ENCODE data around the gene DCUN1D3.

Gene DCUN1D3

GRCh38 chr16:20853143-20853542, 47.0 kb downstream of the DCUN1D3 start:
- Mint-ChIP-seq H3K27ac (no peak overlapping the region), H3K36me3 (peaks cover 10 to 13% of the 10 kb centered on the region in 2 donors), H3K4me3 (no peak overlapping the region), H3K27me3 (no peaks in the 10 kb centered on the region), H3K4me1 (peaks cover 0 to 6% of the 10 kb centered on the region in 2 donors), H3K9me3 (no peaks in the 10 kb centered on the region)
- DNase-seq (no peak), ATAC-seq (replicated peaks) (no peak)

DNA sequence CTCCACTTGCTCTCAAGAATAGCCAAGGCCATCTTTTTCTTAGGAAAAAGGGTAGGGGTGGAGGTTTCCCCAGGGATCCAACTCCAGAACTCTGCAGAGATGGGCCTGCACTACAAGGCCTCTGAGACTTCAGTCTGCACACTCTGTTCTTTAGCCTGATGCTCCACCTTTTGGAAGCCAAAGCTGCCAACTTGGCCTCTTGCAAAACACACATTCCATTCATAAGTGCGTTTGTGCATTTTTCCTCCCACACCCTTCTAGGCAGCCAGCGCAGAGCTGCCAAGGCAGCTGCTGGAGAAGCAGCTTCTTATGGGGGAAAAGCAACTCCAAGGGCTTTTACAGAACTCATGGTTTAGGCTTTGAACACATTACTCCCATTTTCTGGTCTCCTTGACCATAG, 48.6 kb downstream of the DCUN1D3 start:
- peaks cover 0 to 6% of the 10 kb centered on the region in 2 donors for H3K4me1 Mint-ChIP-seq
- no peaks in the 10 kb centered on the region for H3K27me3 Mint-ChIP-seq
- H3K27ac Mint-ChIP-seq, result no peak overlapping the region
- ATAC-seq (replicated peaks), result no peak
- no peaks in the 10 kb centered on the region for H3K9me3 Mint-ChIP-seq
- DNase-seq, result no peak
- peaks cover 6 to 9% of the 10 kb centered on the region in 2 donors for H3K36me3 Mint-ChIP-seq
- no peak overlapping the region for H3K4me3 Mint-ChIP-seq

DNA sequence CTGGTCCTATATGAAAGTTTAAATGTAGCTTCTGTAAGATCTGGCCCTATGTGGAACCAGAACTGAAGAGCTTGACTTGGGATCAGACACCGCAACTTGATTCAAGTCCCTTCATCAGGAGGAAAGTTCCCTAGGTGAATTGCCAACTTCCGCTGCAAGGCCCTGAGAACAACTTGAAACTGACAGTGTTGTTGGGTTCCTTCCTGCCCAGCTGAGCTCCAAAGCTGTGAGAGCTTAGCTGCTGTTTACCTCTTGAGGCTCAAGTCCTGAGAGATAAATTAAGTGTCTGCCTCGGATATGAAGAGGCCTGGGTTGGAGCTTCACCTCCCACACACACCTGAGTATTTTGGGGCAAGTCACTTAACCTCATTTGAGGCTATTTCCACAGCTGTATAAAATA, 49.2 kb downstream of the DCUN1D3 start:
- no peak for ATAC-seq (replicated peaks)
- Mint-ChIP-seq H3K4me3 (no peak overlapping the region), H3K27me3 (no peaks in the 10 kb centered on the region), H3K4me1 (peaks cover 0 to 6% of the 10 kb centered on the region in 2 donors), H3K27ac (no peak overlapping the region), H3K9me3 (no peaks in the 10 kb centered on the region), H3K36me3 (peaks cover 6 to 9% of the 10 kb centered on the region in 2 donors)
- DNase-seq, result no peak

GRCh38 chr16:20849589-20850390, 50.4 kb downstream of the DCUN1D3 start:
- peaks cover 0 to 2% of the 10 kb centered on the region in 2 donors for H3K36me3 Mint-ChIP-seq
- H3K9me3 Mint-ChIP-seq, result no peaks in the 10 kb centered on the region
- DNase-seq (peak; percentile 36), ATAC-seq (replicated peaks) (peak in 1 of 2 donors; percentile 52)
- no peaks in the 10 kb centered on the region for H3K27me3 Mint-ChIP-seq
- no peak overlapping the region for H3K27ac Mint-ChIP-seq
- peaks cover 0 to 6% of the 10 kb centered on the region in 2 donors for H3K4me1 Mint-ChIP-seq
- no peak overlapping the region for H3K4me3 Mint-ChIP-seq

DNA sequence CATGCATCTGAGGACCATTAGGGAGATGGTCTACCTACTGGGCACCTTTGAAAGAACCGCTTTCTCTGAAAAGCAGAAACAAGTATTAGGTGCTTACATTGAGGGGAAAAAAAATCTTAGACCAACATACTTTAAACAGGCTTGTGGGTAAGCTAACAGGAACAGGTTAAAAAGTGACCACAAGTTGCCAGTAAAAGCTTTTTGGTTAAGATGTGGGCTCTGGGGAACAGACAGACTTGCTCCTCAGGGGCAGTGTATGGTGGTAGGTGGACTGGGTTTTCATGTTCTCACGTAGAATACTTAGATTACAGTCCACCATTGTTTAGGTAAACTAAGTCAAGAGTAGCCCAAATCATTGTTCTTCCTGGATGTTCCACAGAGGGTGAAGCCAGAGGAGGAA, 52.6 kb downstream of the DCUN1D3 start:
- H3K9me3 Mint-ChIP-seq, result no peaks in the 10 kb centered on the region
- peaks cover 2 to 6% of the 10 kb centered on the region in 2 donors for H3K4me1 Mint-ChIP-seq

GRCh38 chr16:20846551-20846950, 53.6 kb downstream of the DCUN1D3 start:
- Mint-ChIP-seq H3K27me3 (no peaks in the 10 kb centered on the region), H3K4me3 (no peak overlapping the region), H3K4me1 (peaks cover 2 to 6% of the 10 kb centered on the region in 2 donors), H3K36me3 (peaks cover 0 to 2% of the 10 kb centered on the region in 2 donors), H3K27ac (no peak overlapping the region), H3K9me3 (no peaks in the 10 kb centered on the region)
- ATAC-seq (replicated peaks) (no peak), DNase-seq (no peak)

More for the DNA sequence above, 52.6 kb downstream of the DCUN1D3 start:
- H3K27me3 Mint-ChIP-seq, result no peaks in the 10 kb centered on the region
- no peak overlapping the region for H3K4me3 Mint-ChIP-seq
- ATAC-seq (replicated peaks), result no peak
- no peak overlapping the region for H3K27ac Mint-ChIP-seq
- H3K36me3 Mint-ChIP-seq, result peaks cover 0 to 2% of the 10 kb centered on the region in 2 donors
- no peak for DNase-seq

- Mint-ChIP-seq H3K9me3 (no peaks in the 10 kb centered on the region), H3K4me1 (peaks cover 2 to 6% of the 10 kb centered on the region in 2 donors), H3K27me3 (no peaks in the 10 kb centered on the region), H3K36me3 (peaks cover 0 to 2% of the 10 kb centered on the region in 2 donors), H3K27ac (no peak overlapping the region), H3K4me3 (no peak overlapping the region)
- ATAC-seq (replicated peaks), result no peak
- DNase-seq, result no peak
These were observed 54.1 kb downstream of the DCUN1D3 start for GRCh38 chr16:20846030-20846429.

DNA sequence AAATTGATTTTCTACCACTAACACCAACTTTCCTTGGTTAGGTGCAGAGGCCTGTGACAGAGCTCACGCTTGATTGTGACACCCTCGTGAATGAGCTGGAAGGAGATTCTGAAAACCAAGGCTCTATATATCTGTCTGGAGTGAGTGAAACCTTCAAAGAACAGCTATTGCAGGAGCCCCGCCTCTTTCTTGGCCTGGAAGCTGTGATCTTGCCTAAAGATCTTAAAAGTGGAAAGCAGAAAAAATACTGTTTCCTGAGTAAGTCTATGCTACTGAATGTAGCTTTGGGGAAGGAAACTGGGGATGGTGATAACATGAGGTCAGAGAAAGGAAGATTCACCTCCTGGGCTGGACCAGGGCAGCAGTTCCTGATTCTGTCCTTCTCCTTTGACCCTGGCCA, 55.6 kb downstream of the DCUN1D3 start:
- Mint-ChIP-seq H3K27ac (no peak overlapping the region), H3K36me3 (peaks cover 0 to 2% of the 10 kb centered on the region in 2 donors), H3K9me3 (no peaks in the 10 kb centered on the region), H3K4me1 (peaks cover 0 to 3% of the 10 kb centered on the region in 2 donors), H3K4me3 (no peak overlapping the region), H3K27me3 (no peaks in the 10 kb centered on the region)
- DNase-seq (no peak), ATAC-seq (replicated peaks) (no peak)

DNA sequence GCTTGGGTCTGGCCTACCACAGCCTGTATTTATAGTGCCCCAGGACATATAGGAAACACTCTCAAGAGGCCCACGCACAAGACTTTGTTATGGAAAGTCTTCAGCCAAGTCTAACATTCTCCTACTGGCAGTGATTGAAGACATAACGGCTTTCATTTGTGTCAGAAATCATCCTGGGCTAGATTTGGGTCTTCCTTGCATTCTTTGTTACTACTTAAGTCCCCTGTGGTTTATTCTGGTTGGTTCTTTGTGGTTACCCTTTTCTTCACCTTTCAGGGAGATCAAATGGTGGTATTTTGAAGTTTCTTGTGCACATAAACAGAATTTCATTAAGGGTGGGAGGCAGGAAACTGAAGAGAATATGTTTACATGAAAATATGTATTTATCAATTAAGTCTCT, 56.1 kb downstream of the DCUN1D3 start:
- DNase-seq, result no peak
- Mint-ChIP-seq H3K27me3 (no peaks in the 10 kb centered on the region), H3K27ac (no peak overlapping the region), H3K4me1 (peaks cover under 1 to 3% of the 10 kb centered on the region in 2 donors), H3K4me3 (no peak overlapping the region), H3K9me3 (no peaks in the 10 kb centered on the region), H3K36me3 (peaks cover 0 to 2% of the 10 kb centered on the region in 2 donors)
- no peak for ATAC-seq (replicated peaks)

DNA sequence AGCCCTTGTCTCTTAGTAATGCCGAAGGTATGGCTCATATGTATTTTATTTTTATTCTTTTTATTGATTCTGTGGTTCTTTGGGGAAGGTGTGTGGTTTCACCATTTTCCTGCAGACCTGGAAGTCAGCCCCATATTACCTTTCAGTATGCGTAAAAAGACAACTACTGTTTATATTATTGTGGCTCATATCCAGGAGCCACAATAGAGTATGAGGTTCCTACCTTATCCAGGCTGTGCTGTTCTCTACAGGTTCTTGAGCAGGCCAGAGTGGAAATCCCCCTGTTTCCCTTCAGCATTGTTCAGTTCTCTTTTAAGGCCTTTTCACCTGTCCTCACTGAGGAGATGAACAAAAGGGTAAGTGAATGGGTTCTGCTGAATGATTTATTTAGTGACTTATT, 60.7 kb downstream of the DCUN1D3 start:
- Mint-ChIP-seq H3K4me1 (peaks cover 10 to 11% of the 10 kb centered on the region in 2 donors), H3K9me3 (peaks cover 6 to 8% of the 10 kb centered on the region in 2 donors), H3K27me3 (no peaks in the 10 kb centered on the region), H3K27ac (no peak overlapping the region), H3K36me3 (peaks cover 17 to 19% of the 10 kb centered on the region in 2 donors), H3K4me3 (no peak overlapping the region)
- DNase-seq, result no peak
- no peak for ATAC-seq (replicated peaks)

GRCh38 chr16:20838240-20838639, 61.9 kb downstream of the DCUN1D3 start:
- ATAC-seq (replicated peaks), result no peak
- no peak overlapping the region for H3K27ac Mint-ChIP-seq
- H3K9me3 Mint-ChIP-seq, result peaks cover 6 to 9% of the 10 kb centered on the region in 2 donors
- no peak overlapping the region for H3K4me3 Mint-ChIP-seq
- H3K36me3 Mint-ChIP-seq, result peaks cover 18 to 21% of the 10 kb centered on the region in 2 donors
- H3K27me3 Mint-ChIP-seq, result no peaks in the 10 kb centered on the region
- no peak for DNase-seq
- H3K4me1 Mint-ChIP-seq, result peaks cover 9 to 10% of the 10 kb centered on the region in 2 donors

DNA sequence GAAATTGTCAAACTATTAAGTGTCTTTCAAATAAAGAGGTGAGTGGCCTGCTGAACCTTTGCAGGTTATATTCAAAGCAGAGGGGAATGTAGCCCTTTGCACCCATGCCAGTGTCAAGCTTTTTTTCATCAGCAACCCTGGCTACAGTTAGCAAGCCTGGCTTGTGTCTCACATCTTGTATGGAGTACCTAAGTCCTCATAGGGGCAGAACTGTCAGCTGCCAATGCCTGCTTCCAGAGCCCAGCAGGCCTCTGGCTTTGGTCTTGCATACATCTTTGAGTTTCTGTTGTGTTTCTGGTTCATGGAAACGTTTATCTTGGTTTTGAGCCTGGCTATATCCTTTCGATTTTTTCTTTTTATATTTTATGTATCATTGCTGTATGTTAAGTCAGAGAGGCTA, 67.1 kb downstream of the DCUN1D3 start:
- Mint-ChIP-seq H3K4me3 (no peak overlapping the region), H3K9me3 (peaks cover 6 to 9% of the 10 kb centered on the region in 2 donors), H3K27me3 (no peaks in the 10 kb centered on the region), H3K4me1 (no peaks in the 10 kb centered on the region), H3K27ac (no peak overlapping the region), H3K36me3 (peaks cover 18 to 21% of the 10 kb centered on the region in 2 donors)
- DNase-seq (no peak), ATAC-seq (replicated peaks) (no peak)

GRCh38 chr16:20830372-20830771, 69.8 kb downstream of the DCUN1D3 start:
- ATAC-seq (replicated peaks), result no peak
- peaks cover 0 to 5% of the 10 kb centered on the region in 2 donors for H3K9me3 Mint-ChIP-seq
- DNase-seq, result no peak
- H3K36me3 Mint-ChIP-seq, result peaks cover 4 to 7% of the 10 kb centered on the region in 2 donors
- H3K4me1 Mint-ChIP-seq, result no peaks in the 10 kb centered on the region
- no peaks in the 10 kb centered on the region for H3K27me3 Mint-ChIP-seq
- H3K27ac Mint-ChIP-seq, result no peak overlapping the region
- H3K4me3 Mint-ChIP-seq, result no peak overlapping the region

- peaks cover 0 to 2% of the 10 kb centered on the region in 2 donors for H3K9me3 Mint-ChIP-seq
- H3K4me3 Mint-ChIP-seq, result no peak overlapping the region
- H3K27me3 Mint-ChIP-seq, result no peaks in the 10 kb centered on the region
- ATAC-seq (replicated peaks) (no peak), DNase-seq (no peak)
- no peak overlapping the region for H3K27ac Mint-ChIP-seq
- no peaks in the 10 kb centered on the region for H3K4me1 Mint-ChIP-seq
- H3K36me3 Mint-ChIP-seq, result peaks cover 1 to 2% of the 10 kb centered on the region in 2 donors
These were observed 70.6 kb downstream of the DCUN1D3 start for GRCh38 chr16:20829536-20829935.

- Mint-ChIP-seq H3K4me3 (no peak overlapping the region), H3K27me3 (no peaks in the 10 kb centered on the region), H3K9me3 (no peaks in the 10 kb centered on the region), H3K27ac (no peak overlapping the region), H3K36me3 (peaks cover 0 to 2% of the 10 kb centered on the region in 2 donors), H3K4me1 (peaks cover 0 to 8% of the 10 kb centered on the region in 2 donors)
- DNase-seq, result no peak
- ATAC-seq (replicated peaks), result no peak
These were observed 74.1 kb downstream of the DCUN1D3 start for GRCh38 chr16:20826039-20826566.
